WI38 (cell line): ENCODE results near the gene MCM9.

Experiments
- H3K4me3 ChIP-seq: 2 replicates; pipeline ENCODE4 v1.5.1; 2011; ENCODE audit warnings: low read depth, mild to moderate bottlenecking, control low read depth, low read length
- TF ChIP-seq, protein P1 (sequence below): IDR thresholded peaks from 2 replicates; pipeline ENCODE4 v1.5.1; 2012; ENCODE audit warnings: low read depth, mild to moderate bottlenecking, control low read depth, low read length

MCM9 gene

DNA sequence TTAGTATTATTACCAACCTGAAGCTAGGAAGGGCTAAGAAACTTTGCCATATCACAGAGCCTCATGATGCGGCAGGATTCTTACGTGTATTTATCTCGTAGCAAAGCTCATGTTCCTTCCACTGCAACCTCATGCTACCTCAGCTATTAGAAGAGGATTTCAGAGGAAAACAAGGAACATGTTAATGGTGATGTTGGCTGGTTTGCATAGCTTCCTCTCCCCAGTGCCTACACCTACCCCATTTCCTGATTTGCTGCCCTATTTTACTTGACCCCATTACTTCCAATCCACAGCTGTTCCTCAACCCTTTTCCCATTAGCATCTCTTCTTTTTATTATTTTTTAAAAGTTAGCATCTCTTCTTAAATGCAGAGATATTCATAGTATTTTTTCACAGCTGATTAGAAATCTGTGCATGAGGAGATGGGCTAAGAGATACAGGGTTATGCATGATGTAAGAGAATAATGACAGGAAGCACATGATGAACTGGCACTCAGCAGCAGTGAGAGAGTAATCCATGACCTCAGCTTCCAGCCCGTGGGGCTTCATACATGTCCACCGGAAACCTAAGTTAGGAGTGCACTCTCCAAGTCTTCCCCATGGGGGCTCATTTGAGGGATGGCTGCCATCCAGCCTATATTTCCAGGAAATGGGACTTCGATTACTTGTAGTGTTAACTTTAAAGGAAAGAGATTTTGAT is 147.1 kb downstream of the MCM9 start:
- no peak overlapping the region for H3K4me3 ChIP-seq
- TF ChIP-seq, protein P1, sequence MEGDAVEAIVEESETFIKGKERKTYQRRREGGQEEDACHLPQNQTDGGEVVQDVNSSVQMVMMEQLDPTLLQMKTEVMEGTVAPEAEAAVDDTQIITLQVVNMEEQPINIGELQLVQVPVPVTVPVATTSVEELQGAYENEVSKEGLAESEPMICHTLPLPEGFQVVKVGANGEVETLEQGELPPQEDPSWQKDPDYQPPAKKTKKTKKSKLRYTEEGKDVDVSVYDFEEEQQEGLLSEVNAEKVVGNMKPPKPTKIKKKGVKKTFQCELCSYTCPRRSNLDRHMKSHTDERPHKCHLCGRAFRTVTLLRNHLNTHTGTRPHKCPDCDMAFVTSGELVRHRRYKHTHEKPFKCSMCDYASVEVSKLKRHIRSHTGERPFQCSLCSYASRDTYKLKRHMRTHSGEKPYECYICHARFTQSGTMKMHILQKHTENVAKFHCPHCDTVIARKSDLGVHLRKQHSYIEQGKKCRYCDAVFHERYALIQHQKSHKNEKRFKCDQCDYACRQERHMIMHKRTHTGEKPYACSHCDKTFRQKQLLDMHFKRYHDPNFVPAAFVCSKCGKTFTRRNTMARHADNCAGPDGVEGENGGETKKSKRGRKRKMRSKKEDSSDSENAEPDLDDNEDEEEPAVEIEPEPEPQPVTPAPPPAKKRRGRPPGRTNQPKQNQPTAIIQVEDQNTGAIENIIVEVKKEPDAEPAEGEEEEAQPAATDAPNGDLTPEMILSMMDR = no peak

DNA sequence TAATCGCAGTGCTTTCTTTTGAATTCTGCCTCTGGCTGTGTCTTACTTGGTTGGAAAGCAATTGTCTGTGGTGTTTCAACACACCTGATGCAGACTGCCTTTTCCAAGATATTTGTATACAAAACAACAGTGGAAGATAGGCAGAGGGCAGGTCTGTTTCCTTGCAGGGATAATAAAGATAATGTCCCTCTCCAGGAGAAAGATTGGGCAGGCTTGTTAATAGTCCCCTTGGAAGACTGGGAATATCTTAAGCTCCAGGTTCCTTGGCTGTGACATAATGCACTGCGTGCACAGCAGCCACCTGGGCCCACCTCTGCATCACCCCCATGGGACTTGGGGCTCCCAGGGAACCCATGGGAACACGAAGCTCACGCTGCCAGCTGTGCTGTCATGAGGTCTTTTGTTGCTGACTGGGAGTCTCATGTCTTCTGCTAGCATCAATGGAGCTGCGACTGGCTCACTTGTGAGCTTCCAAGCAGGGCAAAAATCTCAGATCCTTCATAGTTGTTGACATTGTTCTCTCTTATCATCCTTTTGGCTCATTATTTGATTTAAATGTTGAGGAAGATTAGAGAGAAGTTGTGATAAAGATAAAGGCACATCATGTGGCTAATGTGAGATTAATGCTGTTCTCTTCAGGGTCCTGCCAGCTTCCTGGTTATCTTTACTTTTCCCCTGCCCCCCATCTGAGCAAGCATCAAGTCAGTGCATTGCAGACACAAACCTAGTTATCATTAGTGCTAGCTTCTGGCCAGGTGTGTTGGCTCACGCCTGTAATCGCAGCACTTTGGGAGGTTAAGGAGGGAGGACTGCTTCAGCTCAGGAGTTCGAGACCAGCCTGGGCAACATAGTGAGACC is 148.1 kb downstream of the MCM9 start:
- TF ChIP-seq, protein P1 = no peak
- H3K4me3 ChIP-seq = no peak overlapping the region

DNA sequence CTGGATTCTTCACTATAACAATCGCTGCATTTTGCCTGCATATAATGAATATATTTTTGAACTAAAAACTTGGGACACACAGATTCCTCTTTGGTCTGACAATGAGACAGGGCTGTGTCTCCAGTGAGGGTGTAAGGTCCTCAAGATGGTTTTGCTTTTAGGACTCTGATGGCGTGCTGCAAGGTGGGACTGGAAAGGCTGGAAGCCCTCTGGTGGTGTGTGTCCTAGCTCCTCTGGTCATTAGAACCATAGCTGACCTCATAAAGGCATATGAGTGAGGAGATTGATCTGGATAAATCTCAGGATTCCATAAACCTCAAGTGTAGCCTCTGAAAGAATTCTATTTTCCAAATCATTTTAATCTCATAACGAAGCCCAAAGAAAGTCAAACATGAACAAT is 149.4 kb downstream of the MCM9 start:
- H3K4me3 ChIP-seq = no peak overlapping the region
- TF ChIP-seq, protein P1 = no peak

GRCh38 chr6:118784641-118785164 is 150.3 kb downstream of the MCM9 start:
- TF ChIP-seq, protein P1 = no peak
- no peak overlapping the region for H3K4me3 ChIP-seq

- TF ChIP-seq, protein P1 = no peak
- H3K4me3 ChIP-seq = no peak overlapping the region
Observed at GRCh38 chr6:118783931-118784550, 150.9 kb downstream of the MCM9 start.

DNA sequence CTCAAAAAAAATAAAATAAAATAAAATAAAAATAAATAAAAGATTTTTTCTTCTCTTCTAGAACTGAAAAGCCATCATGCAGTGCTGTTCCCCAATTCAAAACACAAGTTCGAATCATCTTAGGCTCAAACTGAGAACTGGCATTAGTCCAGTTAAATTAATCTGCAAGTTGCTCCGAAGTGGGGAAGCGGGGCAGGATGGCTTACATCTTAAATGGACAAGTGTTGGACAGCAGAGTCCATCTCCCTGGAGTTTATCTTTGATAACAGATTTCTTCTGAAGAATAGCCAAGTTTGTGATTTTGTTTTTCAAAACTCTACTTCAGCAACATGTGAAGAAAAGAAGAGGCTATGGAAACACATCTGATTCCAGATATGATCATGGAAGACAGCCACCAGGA is 152.3 kb downstream of the MCM9 start:
- TF ChIP-seq, protein P1 = no peak
- H3K4me3 ChIP-seq = no peak overlapping the region

DNA sequence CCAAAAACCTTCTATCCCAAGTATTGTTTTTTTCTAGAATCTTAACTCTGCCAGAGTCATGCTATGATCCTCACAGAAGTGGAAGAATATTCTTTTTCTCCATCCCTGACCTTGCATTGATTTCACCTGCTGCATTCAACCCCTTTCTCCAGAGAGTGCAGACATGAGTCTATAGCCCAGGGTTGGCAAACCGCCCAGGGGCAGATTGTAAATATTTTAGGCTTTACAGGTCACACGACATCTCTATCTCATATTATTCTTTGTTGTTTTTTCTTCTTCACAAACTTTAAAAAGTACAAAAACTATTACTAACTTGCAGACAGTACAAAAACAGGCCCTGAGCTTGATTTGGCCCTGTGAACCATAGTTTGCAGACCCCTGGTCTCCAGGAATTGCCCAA is 153.1 kb downstream of the MCM9 start:
- TF ChIP-seq, protein P1 = no peak
- H3K4me3 ChIP-seq = no peak overlapping the region
